Vagina (tissue), 2 donors: ENCODE results near the gene HSPA4L.

Experiments used
- CTCF ChIP-seq, 3 experiments: fragments of 450-650 bp in 2 of 3; fragments of 200-600 bp in 1 of 3; sonication (generic) in 1 of 3; IDR thresholded peaks; one replicate each; pipeline ENCODE4 v1.5.1; 2017 to 2019; ENCODE audit warnings: antibody characterized with exemption in 3 of 3, mild to moderate bottlenecking in 2 of 3, moderate library complexity in 2 of 3
- POLR2AphosphoS5 ChIP-seq, 2 donors: sonication (generic); formaldehyde crosslinking; IDR thresholded peaks; one replicate each; pipeline ENCODE4 v1.9.0; 2017; ENCODE audit warnings: antibody characterized with exemption in 2 of 2, mild to moderate bottlenecking in 2 of 2, low read depth in 1 of 2; ENCODE audit not compliant: insufficient read depth in 1 of 2

- TF ChIP-seq CTCF (IDR thresholded peaks at IDR 0.05) (no peak), POLR2AphosphoS5 (IDR thresholded peaks at IDR 0.05; ENCODE audit: insufficient read depth in 1 of 2, low read depth in 1 of 2) (no peak)
Observed at GRCh38 chr4:127778102-127778501, 4.0 kb upstream of the HSPA4L start.
